H1 (cell line): ENCODE results near the gene SYNJ1. TPM values are rescaled to one million over a fixed set of nuclear protein-coding genes. Genes with fewer than 3 reads are reported as not detected.

ENCODE experiments used
- CBX5 ChIP-seq: fragments of 300-800, 300-1000 bp; sonication (generic); IDR thresholded peaks from 2 replicates; pipeline ENCODE4 v1.7.1; 2016; ENCODE audit warnings: antibody characterized with exemption, low read length, low read depth
- JUND ChIP-seq: IDR thresholded peaks from 2 replicates; pipeline ENCODE4 v1.6.1; 2011; ENCODE audit warnings: mild to moderate bottlenecking, improper control_type of control experiment, low read length
- POLR2A ChIP-seq, 2 experiments: IDR thresholded peaks; 1 replicate in 1 of 2; 2 replicates in 1 of 2; pipeline ENCODE4 v1.6.1; 2011; ENCODE audit warnings: low read depth in 2 of 2, low read length in 2 of 2, mild to moderate bottlenecking in 2 of 2; ENCODE audit errors: control extremely low read depth in 1 of 2
- SAP30 ChIP-seq: fragments of 300-600 bp; sonication (generic); IDR thresholded peaks from 2 replicates; pipeline ENCODE4 v1.7.1; 2012; ENCODE audit warnings: low read length, moderate library complexity, mild to moderate bottlenecking, inconsistent platforms; ENCODE audit not compliant: insufficient read depth, insufficient replicate concordance
- polyA plus RNA-seq, 7 experiments: library from polyadenylated mRNA; depleted of rRNA in 3 of 7; stranded (reverse) in 5 of 7; unstranded in 2 of 7; fragments of >200 nt in 5 of 7; fragments of 200-250 nt in 2 of 7; gene quantifications; 1 replicate in 5 of 7; 2 replicates in 1 of 7; 4 replicates in 1 of 7; pipeline versions ENCODE4 v1.2.1 to v1.2.3, GENCODE V29; 2011 to 2013; ENCODE audit warnings: missing spikeins in 2 of 7, mixed read lengths in 2 of 7
- total RNA-seq: library from RNA; stranded (reverse); fragmentation: NEBNext Ultra II Directional; extraction: Animal tissue kit (Norgen Biotek cat#: 25700); gene quantifications from 2 replicates; pipeline ENCODE4 v1.2.1, GENCODE V29; 2021
- TF ChIP-seq, protein P1 (sequence below): fragments of 300-600 bp; sonication (generic); IDR thresholded peaks from 2 replicates; pipeline ENCODE4 v1.7.1; 2012; ENCODE audit warnings: low read length, moderate library complexity, mild to moderate bottlenecking, inconsistent platforms; ENCODE audit not compliant: insufficient replicate concordance

SYNJ1 gene
- total and polyA plus RNA-seq, 2 of the 8 experiments (the other 6 are each of a cell fraction or from before 2014, with no cell fraction given), result 1.3 to 4.3 TPM

DNA sequence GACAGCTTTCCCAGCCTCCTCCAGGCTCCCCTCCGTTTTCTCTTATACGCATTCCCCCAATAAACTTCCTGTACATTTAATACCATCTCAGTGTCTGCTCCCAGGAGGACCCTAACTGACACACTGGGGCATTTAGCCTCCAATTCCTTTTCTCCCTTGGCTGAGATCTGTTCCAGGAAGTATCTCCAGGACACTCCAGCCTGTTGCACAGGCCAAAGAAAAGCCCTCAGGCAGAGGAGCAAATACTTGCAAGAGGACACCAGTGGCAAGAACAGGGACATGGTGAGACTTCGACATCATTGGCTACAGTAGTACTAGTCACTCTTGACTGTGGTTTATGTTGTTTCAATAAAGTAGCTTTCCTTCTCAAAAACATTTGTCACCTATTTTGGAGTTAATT, 4.7 kb upstream of the SYNJ1 start (continued):
- TF ChIP-seq, protein P1, sequence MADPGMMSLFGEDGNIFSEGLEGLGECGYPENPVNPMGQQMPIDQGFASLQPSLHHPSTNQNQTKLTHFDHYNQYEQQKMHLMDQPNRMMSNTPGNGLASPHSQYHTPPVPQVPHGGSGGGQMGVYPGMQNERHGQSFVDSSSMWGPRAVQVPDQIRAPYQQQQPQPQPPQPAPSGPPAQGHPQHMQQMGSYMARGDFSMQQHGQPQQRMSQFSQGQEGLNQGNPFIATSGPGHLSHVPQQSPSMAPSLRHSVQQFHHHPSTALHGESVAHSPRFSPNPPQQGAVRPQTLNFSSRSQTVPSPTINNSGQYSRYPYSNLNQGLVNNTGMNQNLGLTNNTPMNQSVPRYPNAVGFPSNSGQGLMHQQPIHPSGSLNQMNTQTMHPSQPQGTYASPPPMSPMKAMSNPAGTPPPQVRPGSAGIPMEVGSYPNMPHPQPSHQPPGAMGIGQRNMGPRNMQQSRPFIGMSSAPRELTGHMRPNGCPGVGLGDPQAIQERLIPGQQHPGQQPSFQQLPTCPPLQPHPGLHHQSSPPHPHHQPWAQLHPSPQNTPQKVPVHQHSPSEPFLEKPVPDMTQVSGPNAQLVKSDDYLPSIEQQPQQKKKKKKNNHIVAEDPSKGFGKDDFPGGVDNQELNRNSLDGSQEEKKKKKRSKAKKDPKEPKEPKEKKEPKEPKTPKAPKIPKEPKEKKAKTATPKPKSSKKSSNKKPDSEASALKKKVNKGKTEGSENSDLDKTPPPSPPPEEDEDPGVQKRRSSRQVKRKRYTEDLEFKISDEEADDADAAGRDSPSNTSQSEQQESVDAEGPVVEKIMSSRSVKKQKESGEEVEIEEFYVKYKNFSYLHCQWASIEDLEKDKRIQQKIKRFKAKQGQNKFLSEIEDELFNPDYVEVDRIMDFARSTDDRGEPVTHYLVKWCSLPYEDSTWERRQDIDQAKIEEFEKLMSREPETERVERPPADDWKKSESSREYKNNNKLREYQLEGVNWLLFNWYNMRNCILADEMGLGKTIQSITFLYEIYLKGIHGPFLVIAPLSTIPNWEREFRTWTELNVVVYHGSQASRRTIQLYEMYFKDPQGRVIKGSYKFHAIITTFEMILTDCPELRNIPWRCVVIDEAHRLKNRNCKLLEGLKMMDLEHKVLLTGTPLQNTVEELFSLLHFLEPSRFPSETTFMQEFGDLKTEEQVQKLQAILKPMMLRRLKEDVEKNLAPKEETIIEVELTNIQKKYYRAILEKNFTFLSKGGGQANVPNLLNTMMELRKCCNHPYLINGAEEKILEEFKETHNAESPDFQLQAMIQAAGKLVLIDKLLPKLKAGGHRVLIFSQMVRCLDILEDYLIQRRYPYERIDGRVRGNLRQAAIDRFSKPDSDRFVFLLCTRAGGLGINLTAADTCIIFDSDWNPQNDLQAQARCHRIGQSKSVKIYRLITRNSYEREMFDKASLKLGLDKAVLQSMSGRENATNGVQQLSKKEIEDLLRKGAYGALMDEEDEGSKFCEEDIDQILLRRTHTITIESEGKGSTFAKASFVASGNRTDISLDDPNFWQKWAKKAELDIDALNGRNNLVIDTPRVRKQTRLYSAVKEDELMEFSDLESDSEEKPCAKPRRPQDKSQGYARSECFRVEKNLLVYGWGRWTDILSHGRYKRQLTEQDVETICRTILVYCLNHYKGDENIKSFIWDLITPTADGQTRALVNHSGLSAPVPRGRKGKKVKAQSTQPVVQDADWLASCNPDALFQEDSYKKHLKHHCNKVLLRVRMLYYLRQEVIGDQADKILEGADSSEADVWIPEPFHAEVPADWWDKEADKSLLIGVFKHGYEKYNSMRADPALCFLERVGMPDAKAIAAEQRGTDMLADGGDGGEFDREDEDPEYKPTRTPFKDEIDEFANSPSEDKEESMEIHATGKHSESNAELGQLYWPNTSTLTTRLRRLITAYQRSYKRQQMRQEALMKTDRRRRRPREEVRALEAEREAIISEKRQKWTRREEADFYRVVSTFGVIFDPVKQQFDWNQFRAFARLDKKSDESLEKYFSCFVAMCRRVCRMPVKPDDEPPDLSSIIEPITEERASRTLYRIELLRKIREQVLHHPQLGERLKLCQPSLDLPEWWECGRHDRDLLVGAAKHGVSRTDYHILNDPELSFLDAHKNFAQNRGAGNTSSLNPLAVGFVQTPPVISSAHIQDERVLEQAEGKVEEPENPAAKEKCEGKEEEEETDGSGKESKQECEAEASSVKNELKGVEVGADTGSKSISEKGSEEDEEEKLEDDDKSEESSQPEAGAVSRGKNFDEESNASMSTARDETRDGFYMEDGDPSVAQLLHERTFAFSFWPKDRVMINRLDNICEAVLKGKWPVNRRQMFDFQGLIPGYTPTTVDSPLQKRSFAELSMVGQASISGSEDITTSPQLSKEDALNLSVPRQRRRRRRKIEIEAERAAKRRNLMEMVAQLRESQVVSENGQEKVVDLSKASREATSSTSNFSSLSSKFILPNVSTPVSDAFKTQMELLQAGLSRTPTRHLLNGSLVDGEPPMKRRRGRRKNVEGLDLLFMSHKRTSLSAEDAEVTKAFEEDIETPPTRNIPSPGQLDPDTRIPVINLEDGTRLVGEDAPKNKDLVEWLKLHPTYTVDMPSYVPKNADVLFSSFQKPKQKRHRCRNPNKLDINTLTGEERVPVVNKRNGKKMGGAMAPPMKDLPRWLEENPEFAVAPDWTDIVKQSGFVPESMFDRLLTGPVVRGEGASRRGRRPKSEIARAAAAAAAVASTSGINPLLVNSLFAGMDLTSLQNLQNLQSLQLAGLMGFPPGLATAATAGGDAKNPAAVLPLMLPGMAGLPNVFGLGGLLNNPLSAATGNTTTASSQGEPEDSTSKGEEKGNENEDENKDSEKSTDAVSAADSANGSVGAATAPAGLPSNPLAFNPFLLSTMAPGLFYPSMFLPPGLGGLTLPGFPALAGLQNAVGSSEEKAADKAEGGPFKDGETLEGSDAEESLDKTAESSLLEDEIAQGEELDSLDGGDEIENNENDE, result no peak
- no peak for TF ChIP-seq JUND
- no peak for TF ChIP-seq SAP30
- no peak for TF ChIP-seq CBX5
- no peak for TF ChIP-seq POLR2A (IDR thresholded peaks at IDR 0.05; ENCODE audit: control extremely low read depth in 1 of 2, low read depth in 2 of 2, low read length in 2 of 2)
